Epithelial cell of esophagus (primary cell): ENCODE data around the gene SLC16A1.
A peak's percentile ranks its signal among the peaks of the same experiment; 100 is the strongest.

Source experiments
- DNase-seq: peaks from one replicate; pipeline ENCODE4 v3.0.0; 2010; ENCODE audit warnings: low read depth
- H3K4me3 ChIP-seq: 2 replicates; pipeline ENCODE4 v1.5.1; 2011; ENCODE audit warnings: mild to moderate bottlenecking, low read length, control low read depth
- CTCF ChIP-seq: IDR thresholded peaks from 2 replicates; pipeline ENCODE4 v1.5.1; 2011; ENCODE audit warnings: low read depth, mild to moderate bottlenecking, low read length, control low read depth, inconsistent platforms; ENCODE audit not compliant: insufficient read depth; ENCODE audit errors: missing control alignments

The SLC16A1 gene

GRCh38 chr1:112866151-112866550 lies 89.8 kb downstream of the SLC16A1 start:
- peak; percentile 91 for DNase-seq
- no peak for TF ChIP-seq CTCF
- no peak overlapping the region for H3K4me3 ChIP-seq

GRCh38 chr1:112862753-112863426 lies 93.1 kb downstream of the SLC16A1 start:
- no peak for TF ChIP-seq CTCF
- DNase-seq = no peak
- no peak overlapping the region for H3K4me3 ChIP-seq
